Transverse colon (tissue), 4 donors: ENCODE data around the gene ARHGEF33.

Experiments used
- CTCF ChIP-seq, 5 experiments: fragments of 200-600 bp in 3 of 5; fragments of 450-650 bp in 2 of 5; sonication (generic) in 3 of 5; IDR thresholded peaks; 1 replicate in 2 of 5; 2 replicates in 3 of 5; pipeline ENCODE4 v1.5.1; 2016 to 2017; ENCODE audit warnings: antibody characterized with exemption in 5 of 5, inconsistent platforms in 3 of 5, mild to moderate bottlenecking in 2 of 5, moderate library complexity in 1 of 5
- EP300 ChIP-seq: sonication (generic); formaldehyde crosslinking; IDR thresholded peaks from one replicate; pipeline ENCODE4 v1.6.1; 2017; ENCODE audit warnings: antibody characterized with exemption, low read depth
- POLR2A ChIP-seq: fragments of 450-650 bp; IDR thresholded peaks from one replicate; pipeline ENCODE4 v1.6.1; 2016; ENCODE audit warnings: antibody characterized with exemption, mild to moderate bottlenecking, moderate library complexity
- POLR2AphosphoS5 ChIP-seq, 3 donors: sonication (generic); formaldehyde crosslinking; IDR thresholded peaks; one replicate each; pipeline ENCODE4 v1.6.1; 2016; ENCODE audit warnings: antibody characterized with exemption in 3 of 3

GRCh38 chr2:38889045-38889444 lies 630 bp upstream of the ARHGEF33 start:
- TF ChIP-seq CTCF (IDR thresholded peaks at IDR 0.05) (no peak), POLR2AphosphoS5 (IDR thresholded peaks at IDR 0.05) (no peak), POLR2A (no peak), EP300 (no peak)
